T-cell (primary cell): ENCODE data around the gene GNG10. TPM values are rescaled to one million over a fixed set of nuclear protein-coding genes. Genes with fewer than 3 reads are reported as not detected.

Experiments
- ATAC-seq, 4 experiments: fragments of 200-7000 bp in 3 of 4; fragments of 150-1000 bp in 1 of 4; cut with Tn5 transposase; replicated peaks in 1 of 4; 1 replicate in 3 of 4; 2 replicates in 1 of 4; pipeline ENCODE4 v1.10.0; 2021; ENCODE audit warnings: moderate library complexity in 3 of 4, mild to moderate bottlenecking in 2 of 4, moderate number of reproducible peaks in 1 of 4
- CTCF ChIA-PET, 2 donors: fragments of 300-600 bp; sonication (Branson Sonifier 250); formaldehyde crosslinking; loops; one replicate each; lab custom pipeline; 2022; ENCODE audit warnings: antibody characterized with exemption in 2 of 2; lab: Charles Lee
- POLR2A ChIA-PET, 2 donors: fragments of 300-600 bp; sonication (Branson Sonifier 250); formaldehyde crosslinking; loops; one replicate each; lab custom pipeline; 2022; ENCODE audit warnings: antibody characterized with exemption in 2 of 2; lab: Charles Lee
- DNase-seq, 35 experiments: peaks; one replicate each; pipeline versions ENCODE4 v3.0.0 to v3.0.0-alpha.2; 2013 to 2023
- H3K27ac ChIP-seq: one replicate; pipeline ENCODE4 v1.5.1; 2013; ENCODE audit warnings: low read length
- H3K27me3 ChIP-seq, 2 experiments: replicated peaks in 1 of 2; 1 replicate in 1 of 2; 2 replicates in 1 of 2; pipeline versions ENCODE4 v1.6.1 to v1.7.0; 2013; ENCODE audit warnings: low read length in 1 of 2, mixed read lengths in 1 of 2; ENCODE audit not compliant: control insufficient read depth in 2 of 2, insufficient read depth in 2 of 2; ENCODE audit errors: extremely low read depth in 1 of 2
- H3K36me3 ChIP-seq, 2 donors: 1 replicate in 1 of 2; 2 replicates in 1 of 2; pipeline versions ENCODE4 v1.6.1 to v1.7.0; 2013; ENCODE audit warnings: low read length in 1 of 2; ENCODE audit not compliant: control insufficient read depth in 2 of 2, insufficient read depth in 1 of 2; ENCODE audit errors: extremely low read depth in 1 of 2
- H3K4me1 ChIP-seq, 2 experiments: 1 replicate in 1 of 2; 2 replicates in 1 of 2; pipeline versions ENCODE4 v1.6.1 to v1.7.0; 2013; ENCODE audit warnings: low read length in 2 of 2, mixed read lengths in 1 of 2; ENCODE audit not compliant: insufficient read depth in 2 of 2, control insufficient read depth in 1 of 2; ENCODE audit errors: extremely low read depth in 1 of 2
- H3K4me3 ChIP-seq, 2 donors: 1 replicate in 1 of 2; 2 replicates in 1 of 2; pipeline versions ENCODE4 v1.5.1 to v1.7.0; 2013; ENCODE audit warnings: mild to moderate bottlenecking in 2 of 2, low read length in 1 of 2, moderate library complexity in 1 of 2; ENCODE audit not compliant: control insufficient read depth in 1 of 2; ENCODE audit errors: extremely low read depth in 1 of 2
- H3K9me3 ChIP-seq: 2 replicates; pipeline ENCODE4 v1.7.0; 2013
- H3K27ac Mint-ChIP-seq, 2 donors: one replicate each; pipeline ENCODE4 v1.8.0; 2020 to 2021; ENCODE audit warnings: mild to moderate bottlenecking in 2 of 2, mixed read lengths in 2 of 2
- H3K27me3 Mint-ChIP-seq, 2 donors: one replicate each; pipeline ENCODE4 v1.8.0; 2021 to 2022; ENCODE audit warnings: mixed read lengths in 2 of 2
- H3K36me3 Mint-ChIP-seq: one replicate; pipeline ENCODE4 v1.8.0; 2021; ENCODE audit warnings: mixed read lengths
- H3K4me1 Mint-ChIP-seq, 3 donors: one replicate each; pipeline ENCODE4 v1.8.0; 2020 to 2022; ENCODE audit warnings: mixed read lengths in 3 of 3, mild to moderate bottlenecking in 1 of 3
- H3K4me3 Mint-ChIP-seq, 3 donors: one replicate each; pipeline ENCODE4 v1.8.0; 2020 to 2022; ENCODE audit warnings: mild to moderate bottlenecking in 3 of 3, mixed read lengths in 3 of 3, moderate library complexity in 3 of 3
- H3K9me3 Mint-ChIP-seq, 3 donors: one replicate each; pipeline ENCODE4 v1.8.0; 2020 to 2022; ENCODE audit warnings: mixed read lengths in 3 of 3
- WGBS: methylation state at CpG from one replicate; pipeline ENCODE4 v1.1.5; 2013; ENCODE audit warnings: missing lambda C conversion rate; ENCODE audit not compliant: insufficient coverage; 5-methylcytosine and 5-hydroxymethylcytosine counted together
- total RNA-seq, 35 experiments: library from RNA in 6 of 35; stranded (reverse) in 6 of 35; fragments of 120-200 nt in 1 of 35; gene quantifications; one replicate each; pipeline versions ENCODE4 v1.2.1 to v1.2.4 and lab custom pipeline; 2013 to 2026

GNG10 gene
- total RNA-seq, 5 donors from 2014 or later (not counting 1 experiment from before 2014, with no cell fraction given): 6.1 to 11.7 (median 7.7) TPM

DNA sequence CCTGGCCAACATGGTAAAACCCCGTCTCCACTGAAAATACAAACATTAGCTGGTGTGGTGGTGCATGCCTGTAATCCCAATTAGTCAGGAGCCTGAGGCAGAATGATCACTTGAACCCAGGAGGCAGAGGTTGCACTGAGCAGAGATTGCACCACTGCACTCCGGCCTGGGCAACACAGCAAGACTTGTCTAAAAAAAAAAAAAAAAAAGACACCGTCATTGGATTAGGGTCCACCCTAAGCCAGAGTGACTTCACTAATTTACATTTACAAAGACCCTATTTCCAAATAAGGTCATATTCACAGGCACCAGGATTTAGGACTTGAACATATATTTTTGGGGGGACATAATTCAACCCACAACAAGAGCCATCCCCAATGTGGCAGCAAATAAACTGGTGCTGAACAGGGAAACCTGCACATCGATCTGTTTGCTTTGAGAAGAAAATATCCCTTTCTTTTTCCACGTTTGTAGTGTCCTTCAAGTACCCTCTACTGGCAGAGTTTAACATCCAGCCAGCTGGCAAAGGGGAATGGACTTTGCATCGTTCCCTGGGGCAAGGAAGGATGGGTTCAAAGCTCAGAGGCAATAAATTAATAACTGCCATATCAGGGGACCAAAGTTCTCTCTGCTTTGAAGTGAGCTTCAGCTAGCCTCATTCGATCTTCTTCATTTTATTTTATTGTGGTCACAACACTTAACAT, 34.0 kb upstream of the GNG10 start:
- DNase-seq: no peak
- Mint-ChIP-seq H3K4me1 (peaks cover 12 to 15% (median 15%) of the 10 kb centered on the region in 3 donors), H3K27me3 (peaks cover 4 to 6% of the 10 kb centered on the region in 2 donors), H3K4me3 (no peak overlapping the region), H3K27ac (no peak overlapping the region), H3K36me3 (no peaks in the 10 kb centered on the region), H3K9me3 (no peaks in the 10 kb centered on the region)
- CTCF ChIA-PET: no interaction called here
- Histone ChIP-seq H3K9me3 (no peaks in the 10 kb centered on the region), H3K27ac (no peak overlapping the region), H3K4me1 (peaks cover 14 to 15% of the 10 kb centered on the region in 2 experiments), H3K4me3 (no peak overlapping the region), H3K36me3 (no peaks in the 10 kb centered on the region), H3K27me3 (peaks cover 0 to 1% of the 10 kb centered on the region in 2 experiments)
- ATAC-seq: no peak
- POLR2A ChIA-PET: interaction anchor here in 1 of 2 donors (0.7 kb wide), 1 partner anchor 1592 kb away, joined by 3 read pairs; no protein-coding TSS in a partner anchor
- WGBS: no CpG with 5 or more reads among the region's 7 CpGs

GRCh38 chr9:111628411-111628810, 33.0 kb upstream of the GNG10 start:
- POLR2A ChIA-PET: interaction anchor here in 1 of 2 donors (0.7 kb wide), 1 partner anchor 1591 kb away, joined by 3 read pairs; no protein-coding TSS in a partner anchor
- H3K27ac Mint-ChIP-seq: no peak overlapping the region
- DNase-seq (no peak), ATAC-seq (no peak)
- peaks cover 22 to 25% (median 25%) of the 10 kb centered on the region in 3 donors for H3K4me1 Mint-ChIP-seq
- no peak overlapping the region for H3K27ac ChIP-seq
- no peaks in the 10 kb centered on the region for H3K27me3 ChIP-seq
- H3K9me3 Mint-ChIP-seq: no peaks in the 10 kb centered on the region
- no peak overlapping the region for H3K4me3 ChIP-seq
- no peaks in the 10 kb centered on the region for H3K27me3 Mint-ChIP-seq
- no peaks in the 10 kb centered on the region for H3K36me3 ChIP-seq
- CTCF ChIA-PET: no interaction called here
- H3K9me3 ChIP-seq: no peaks in the 10 kb centered on the region
- peaks cover 16 to 19% of the 10 kb centered on the region in 2 experiments for H3K4me1 ChIP-seq
- no peak overlapping the region for H3K4me3 Mint-ChIP-seq
- 92% methylated on average over 4 of the region's 7 CpGs for WGBS
- H3K36me3 Mint-ChIP-seq: peaks cover 2% of the 10 kb centered on the region

- ChIA-PET CTCF (interaction anchor here in 1 of 2 donors (1.0 to 1.1 kb wide), 2 partner anchors 36 to 445 kb away, joined by 4 read pairs; no protein-coding TSS in a partner anchor), POLR2A (interaction anchor here in 1 of 2 donors (0.5 to 0.6 kb wide), 2 partner anchors 147 to 1115 kb away, joined by 3 to 5 read pairs; partner anchors contain the start of gene ECPAS)
- H3K27me3 ChIP-seq: no peaks in the 10 kb centered on the region
- H3K36me3 Mint-ChIP-seq: peaks cover 5% of the 10 kb centered on the region
- no peaks in the 10 kb centered on the region for H3K36me3 ChIP-seq
- H3K4me1 Mint-ChIP-seq: peaks cover 40 to 44% (median 44%) of the 10 kb centered on the region in 3 donors
- peak in 1 of 35 experiments; percentile 3 for DNase-seq
- H3K4me3 ChIP-seq: peak overlapping the region; percentile 60 to 93
- H3K4me3 Mint-ChIP-seq: peak overlapping the region; percentile 80 to 96 (median 94)
- H3K27me3 Mint-ChIP-seq: no peaks in the 10 kb centered on the region
- peak overlapping the region; percentile 88 to 91 for H3K27ac Mint-ChIP-seq
- H3K27ac ChIP-seq: peak overlapping the region; percentile 18
- ATAC-seq: peak; percentile 46 to 53 (median 50)
- H3K4me1 ChIP-seq: peaks cover 16 to 19% of the 10 kb centered on the region in 2 experiments
- H3K9me3 Mint-ChIP-seq: no peaks in the 10 kb centered on the region
- 6% methylated on average over 9 of the region's 17 CpGs for WGBS
- no peaks in the 10 kb centered on the region for H3K9me3 ChIP-seq
These were observed 31.0 kb upstream of the GNG10 start for GRCh38 chr9:111630182-111630963.

GRCh38 chr9:111630964-111631213, 30.5 kb upstream of the GNG10 start:
- peaks cover 16 to 19% of the 10 kb centered on the region in 2 experiments for H3K4me1 ChIP-seq
- WGBS: 0% methylated on average over 12 of the region's 14 CpGs
- peaks cover 5% of the 10 kb centered on the region for H3K36me3 Mint-ChIP-seq
- CTCF ChIA-PET: interaction anchor here in 1 of 2 donors (0.7 to 1.1 kb wide), 3 partner anchors 36 to 1594 kb away, joined by 3 to 4 read pairs (median 4); no protein-coding TSS in a partner anchor
- peak overlapping the region; percentile 60 to 93 for H3K4me3 ChIP-seq
- no peak for DNase-seq
- H3K4me3 Mint-ChIP-seq: peak overlapping the region; percentile 80 to 96 (median 94)
- H3K9me3 Mint-ChIP-seq: no peaks in the 10 kb centered on the region
- no peaks in the 10 kb centered on the region for H3K36me3 ChIP-seq
- peak overlapping the region; percentile 88 to 91 for H3K27ac Mint-ChIP-seq
- peaks cover 44 to 49% (median 47%) of the 10 kb centered on the region in 3 donors for H3K4me1 Mint-ChIP-seq
- H3K27ac ChIP-seq: peak overlapping the region; percentile 18
- H3K27me3 Mint-ChIP-seq: no peaks in the 10 kb centered on the region
- no peaks in the 10 kb centered on the region for H3K27me3 ChIP-seq
- POLR2A ChIA-PET: interaction anchor here in 1 of 2 donors (0.5 to 1.0 kb wide), 3 partner anchors 35 to 284 kb away, joined by 3 to 4 read pairs (median 3); partner anchors contain the start of gene ECPAS
- ATAC-seq: no peak
- H3K9me3 ChIP-seq: no peaks in the 10 kb centered on the region

DNA sequence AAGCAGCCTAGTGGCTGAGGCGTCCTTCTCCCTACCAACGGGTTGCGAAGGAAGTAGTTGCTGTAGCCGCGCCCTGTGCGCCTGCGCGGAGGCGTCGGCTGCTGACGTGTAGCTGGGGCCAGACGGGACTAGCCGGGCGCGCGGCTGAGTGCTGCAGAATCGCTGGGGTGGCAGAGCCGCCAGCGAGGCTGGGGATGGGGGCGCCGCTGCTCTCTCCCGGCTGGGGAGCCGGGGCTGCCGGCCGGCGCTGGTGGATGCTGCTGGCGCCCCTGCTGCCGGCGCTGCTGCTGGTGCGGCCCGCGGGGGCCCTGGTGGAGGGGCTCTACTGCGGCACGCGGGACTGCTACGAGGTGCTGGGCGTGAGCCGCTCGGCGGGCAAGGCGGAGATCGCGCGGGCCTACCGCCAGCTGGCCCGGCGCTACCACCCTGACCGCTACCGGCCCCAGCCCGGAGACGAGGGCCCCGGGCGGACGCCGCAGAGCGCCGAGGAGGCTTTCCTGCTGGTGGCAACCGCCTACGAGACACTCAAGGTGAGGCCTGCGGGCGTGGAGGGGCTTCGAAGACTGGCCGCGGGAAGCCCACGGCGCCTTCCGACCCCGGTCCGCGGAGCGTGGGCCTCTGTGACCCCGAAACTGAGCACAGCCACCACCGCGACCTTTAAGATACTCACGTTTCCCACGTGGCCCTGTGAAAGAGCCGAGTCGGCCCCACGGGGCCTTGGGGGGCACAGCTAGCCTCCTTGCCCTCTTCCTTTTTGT, 30.0 kb upstream of the GNG10 start, which contains the start of gene DNAJC25:
Gene DNAJC25, plus strand, starts transcription at position 121 of the 758 bp plus-strand sequence. Its CDS starts 74 bp downstream, at position 195.
- H3K9me3 Mint-ChIP-seq: no peaks in the 10 kb centered on the region
- Histone ChIP-seq H3K4me1 (peaks cover 16 to 19% of the 10 kb centered on the region in 2 experiments), H3K36me3 (no peaks in the 10 kb centered on the region), H3K27ac (peak within 1 kb of the TSS; percentile 31), H3K27me3 (no peaks in the 10 kb centered on the region), H3K9me3 (no peaks in the 10 kb centered on the region), H3K4me3 (peak within 1 kb of the TSS; percentile 60 to 93)
- CTCF ChIA-PET: interaction anchor here in 1 of 2 donors (0.6 to 1.1 kb wide), 5 partner anchors 35 to 1770 kb away, joined by 3 to 4 read pairs (median 4); partner anchors contain the start of gene ALAD
- H3K4me1 Mint-ChIP-seq: peaks cover 44 to 51% (median 50%) of the 10 kb centered on the region in 3 donors
- POLR2A ChIA-PET: interaction anchor here in 1 of 2 donors (0.5 to 1.0 kb wide), 4 partner anchors 10 to 284 kb away, joined by 3 to 4 read pairs (median 3); partner anchors contain the start of gene ECPAS
- peak within 1 kb of the TSS; percentile 80 to 96 (median 94) for H3K4me3 Mint-ChIP-seq
- H3K36me3 Mint-ChIP-seq: peaks cover 5% of the 10 kb centered on the region
- DNase-seq (peak; percentile 88 to 99 (median 96)), ATAC-seq (peak; percentile 97 to 98 (median 98))
- H3K27ac Mint-ChIP-seq: peak within 1 kb of the TSS; percentile 88 to 91
- under 1% methylated on average over 79 of the region's 79 CpGs for WGBS
- H3K27me3 Mint-ChIP-seq: no peaks in the 10 kb centered on the region
